ENCODE results near the gene SRSF12. TPM values are rescaled to one million over a fixed set of nuclear protein-coding genes. Genes with fewer than 3 reads are reported as not detected.

Gene SRSF12
- total and polyA plus RNA-seq, 2 donors (not counting 3 experiments of a cell fraction or from before 2014, with no cell fraction given): 0.07 to 0.18 TPM

- BruUV-seq (replicated peaks): no TSS peak
- no peak overlapping the region for H3K4me3 ChIP-seq (replicated peaks in 1 of 3; ENCODE audit: insufficient read depth in 1 of 3, low read depth in 1 of 3, low read length in 3 of 3)
- no peaks in the 10 kb centered on the region for H3K27me3 ChIP-seq (ENCODE audit: control insufficient read depth in 2 of 2, insufficient read depth in 2 of 2, low read length in 2 of 2)
- H3K27ac ChIP-seq (ENCODE audit: insufficient read depth, low read depth, low read length): no peak overlapping the region
- no peaks in the 10 kb centered on the region for H3K9me1 ChIP-seq (replicated peaks; ENCODE audit: control insufficient read depth, extremely low read depth, insufficient read depth, low read length)
- H2AFZ ChIP-seq (ENCODE audit: low read depth, low read length): no peak overlapping the region
- H3K36me3 ChIP-seq (ENCODE audit: control insufficient read depth in 2 of 2, extremely low read depth in 1 of 2, insufficient read depth in 2 of 2, low read length in 2 of 2): no peaks in the 10 kb centered on the region
- no peak overlapping the region for H3K9ac ChIP-seq (replicated peaks; ENCODE audit: extremely low read depth, insufficient read depth, low read length)
- H3K9me3 ChIP-seq (replicated peaks; ENCODE audit: control insufficient read depth, insufficient read depth, low read length): no peaks in the 10 kb centered on the region
- H4K20me1 ChIP-seq (replicated peaks; ENCODE audit: control insufficient read depth, extremely low read depth, insufficient read depth, low read length): no peaks in the 10 kb centered on the region
- intact Hi-C loops (cut with micrococcal nuclease): no loop called here
- no peak for TF ChIP-seq MYC (IDR thresholded peaks at IDR 0.05; ENCODE audit: low read depth, low read length)
- no peak for TF ChIP-seq FOS (IDR thresholded peaks at IDR 0.05; ENCODE audit: borderline replicate concordance, insufficient read depth, low read length)
- TF ChIP-seq EZH2 (IDR thresholded peaks at IDR 0.05; ENCODE audit: borderline replicate concordance, low read depth, low read length, severe bottlenecking): no peak
- no peak for TF ChIP-seq GATA2 (IDR thresholded peaks at IDR 0.05; ENCODE audit: insufficient read depth, insufficient read length, low read depth, low read length)
- no peak for TF ChIP-seq MAX (IDR thresholded peaks at IDR 0.05; ENCODE audit: insufficient read depth, insufficient read length)
- no peak for TF ChIP-seq CTCF (IDR thresholded peaks at IDR 0.05; ENCODE audit: extremely low read depth in 1 of 2, insufficient read depth in 1 of 2, low read depth in 1 of 2, low read length in 2 of 2)
- no peak for TF ChIP-seq JUN (IDR thresholded peaks at IDR 0.05; ENCODE audit: borderline replicate concordance, insufficient read depth, insufficient read length, low read depth)
- POLR2A ChIA-PET: no interaction called here
- no peak overlapping the region for H3K4me2 ChIP-seq (ENCODE audit: insufficient read depth, low read length)
- H3K79me2 ChIP-seq (ENCODE audit: control insufficient read depth, insufficient read depth, low read length): no peaks in the 10 kb centered on the region
- no peaks in the 10 kb centered on the region for H3K4me1 ChIP-seq (ENCODE audit: control insufficient read depth, extremely low read depth, insufficient read depth, low read length)
- FAIRE-seq (no peak), DNase-seq (ENCODE audit: low read depth, low spot score) (no peak)
- CTCF ChIA-PET: no interaction called here
- dilution Hi-C loops (cut with MboI; ENCODE audit: extremely low pct_ligation_motif_present, low sequenced_read_pairs): no loop called here
These were observed 67.2 kb downstream of the SRSF12 start for GRCh38 chr6:89050697-89051096.

Measured in endothelial cell of umbilical vein (primary cell).